Stomach (tissue), 4 donors: Measurements from ENCODE around the gene NRP1.

Experiments
- EP300 ChIP-seq: sonication (generic); formaldehyde crosslinking; IDR thresholded peaks from one replicate; pipeline ENCODE4 v1.6.1; 2017; ENCODE audit warnings: antibody characterized with exemption
- POLR2A ChIP-seq, 4 donors: fragments of 450-650 bp; IDR thresholded peaks; one replicate each; pipeline ENCODE4 v1.6.1; 2016; ENCODE audit warnings: antibody characterized with exemption in 4 of 4, control low read depth in 2 of 4, mild to moderate bottlenecking in 1 of 4, moderate library complexity in 1 of 4
- POLR2AphosphoS5 ChIP-seq, 3 donors: sonication (generic); formaldehyde crosslinking; IDR thresholded peaks; one replicate each; pipeline ENCODE4 v1.6.1; 2016; ENCODE audit warnings: antibody characterized with exemption in 3 of 3
- TF ChIP-seq, protein P1 (sequence below), 7 experiments: fragments of 450-650 bp in 4 of 7; fragments of 200-600 bp in 3 of 7; sonication (generic) in 3 of 7; IDR thresholded peaks; one replicate each; pipeline ENCODE4 v1.5.1; 2016 to 2019; ENCODE audit warnings: antibody characterized with exemption in 7 of 7, control low read depth in 2 of 7, mild to moderate bottlenecking in 1 of 7

GRCh38 chr10:33157103-33157502 is 177.4 kb downstream of the NRP1 start:
- TF ChIP-seq, protein P1, sequence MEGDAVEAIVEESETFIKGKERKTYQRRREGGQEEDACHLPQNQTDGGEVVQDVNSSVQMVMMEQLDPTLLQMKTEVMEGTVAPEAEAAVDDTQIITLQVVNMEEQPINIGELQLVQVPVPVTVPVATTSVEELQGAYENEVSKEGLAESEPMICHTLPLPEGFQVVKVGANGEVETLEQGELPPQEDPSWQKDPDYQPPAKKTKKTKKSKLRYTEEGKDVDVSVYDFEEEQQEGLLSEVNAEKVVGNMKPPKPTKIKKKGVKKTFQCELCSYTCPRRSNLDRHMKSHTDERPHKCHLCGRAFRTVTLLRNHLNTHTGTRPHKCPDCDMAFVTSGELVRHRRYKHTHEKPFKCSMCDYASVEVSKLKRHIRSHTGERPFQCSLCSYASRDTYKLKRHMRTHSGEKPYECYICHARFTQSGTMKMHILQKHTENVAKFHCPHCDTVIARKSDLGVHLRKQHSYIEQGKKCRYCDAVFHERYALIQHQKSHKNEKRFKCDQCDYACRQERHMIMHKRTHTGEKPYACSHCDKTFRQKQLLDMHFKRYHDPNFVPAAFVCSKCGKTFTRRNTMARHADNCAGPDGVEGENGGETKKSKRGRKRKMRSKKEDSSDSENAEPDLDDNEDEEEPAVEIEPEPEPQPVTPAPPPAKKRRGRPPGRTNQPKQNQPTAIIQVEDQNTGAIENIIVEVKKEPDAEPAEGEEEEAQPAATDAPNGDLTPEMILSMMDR (IDR thresholded peaks at IDR 0.05): no peak
- TF ChIP-seq POLR2A (IDR thresholded peaks at IDR 0.05) (no peak), POLR2AphosphoS5 (IDR thresholded peaks at IDR 0.05) (no peak), EP300 (no peak)
